Dermis lymphatic vessel endothelial cell (primary cell): ENCODE results near the gene GALC. TPM values are rescaled to one million over a fixed set of nuclear protein-coding genes. Genes with fewer than 3 reads are reported as not detected.

Experiments
- total RNA-seq: library from RNA; depleted of rRNA; stranded (reverse); fragments of >200 nt; gene quantifications from 2 replicates; pipeline ENCODE4 v1.2.1, GENCODE V29; 2014

GALC gene
- 15.9 and 18.1 TPM in 2 replicates for total RNA-seq

DNA sequence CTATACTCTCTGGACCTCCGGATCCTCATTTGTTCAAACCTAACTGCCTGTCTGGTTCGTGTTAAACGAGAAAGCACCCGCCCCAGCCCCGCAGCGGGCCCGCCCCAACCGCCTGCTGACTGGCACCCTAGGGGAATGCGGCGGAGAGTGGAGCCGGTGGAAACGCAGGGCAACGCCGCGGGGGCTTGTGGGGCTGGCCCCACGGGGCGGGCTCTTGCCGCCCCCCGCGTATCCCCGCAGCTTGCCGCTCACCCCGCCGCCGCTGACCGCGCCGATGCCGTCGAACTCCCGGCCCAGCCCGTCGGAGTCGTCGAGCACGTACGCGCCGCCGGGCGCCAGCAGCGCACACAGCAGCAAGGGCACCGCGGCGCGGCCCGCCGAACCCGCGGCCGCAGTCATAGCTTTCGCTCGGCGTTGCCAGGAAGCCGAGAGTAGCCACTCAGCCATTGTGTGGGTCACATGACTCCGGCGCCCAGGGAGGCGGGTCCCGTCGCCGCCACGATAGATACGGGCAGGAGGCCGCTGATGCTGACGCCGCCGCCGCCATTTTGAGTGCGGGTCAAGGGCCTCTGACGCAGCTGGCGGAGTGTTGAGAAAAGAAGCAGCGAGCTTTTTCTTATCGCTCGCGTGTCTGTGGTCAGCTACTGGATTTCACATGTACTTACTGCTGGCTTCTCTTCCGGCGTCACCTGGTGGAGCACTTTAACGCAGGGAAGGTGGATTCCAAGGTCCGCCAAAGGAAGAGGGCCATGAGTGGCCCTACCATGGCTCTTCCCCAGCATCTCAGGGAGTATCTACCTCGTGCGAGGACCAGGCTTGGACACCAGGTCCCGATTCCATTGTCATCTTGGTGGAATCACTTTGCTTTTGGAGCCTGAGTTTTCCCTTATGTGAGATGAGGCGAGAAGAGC is at the start of gene GALC:
TSS of gene GALC (minus strand) at position 465 of the 911 bp plus-strand sequence. CDS start at position 447, 18 bp downstream.

GRCh38 chr14:88005050-88005481 is 12.1 kb upstream of the GALC start, which contains the start of gene GPR65:
TSS of gene GPR65 (plus strand) at chr14:88005135. CDS start at chr14:88010848, 5,713 bp downstream.

Other genes with a start within 250 kb of the GALC start
- 0.09 and 0.11 TPM in 2 replicates for gene GPR65, start 12.0 kb upstream of the GALC start, total RNA-seq